SK-N-SH (cell line): ENCODE data around the gene ZNF445. TPM values are rescaled to one million over a fixed set of nuclear protein-coding genes. Genes with fewer than 3 reads are reported as not detected.

Source experiments
- CTCF ChIA-PET: fragments of 300-600, 350-600 bp; formaldehyde crosslinking; extraction: SDS; loops from one replicate; lab custom pipeline; 2021; lab: Yijun Ruan, JAX
- POLR2A ChIA-PET: fragments of 350-600 bp; sonication (Branson Sonifier 250); formaldehyde crosslinking; extraction: SDS; loops from one replicate; lab custom pipeline; 2020; ENCODE audit warnings: antibody characterized with exemption, inconsistent platforms; lab: Yijun Ruan, JAX
- DNase-seq: peaks from one replicate; pipeline ENCODE4 v3.0.0; 2012
- H2AFZ ChIP-seq: fragments of 200-600 bp; sonication (generic); 2 replicates; pipeline ENCODE4 v1.8.1; 2016; ENCODE audit warnings: antibody characterized with exemption, mild to moderate bottlenecking, low read depth
- H3F3A ChIP-seq: fragments of 200-600 bp; sonication (generic); replicated peaks from 2 replicates; pipeline ENCODE3; 2016; ENCODE audit warnings: antibody characterized with exemption, mild to moderate bottlenecking; ENCODE audit not compliant: insufficient read depth
- H3K27ac ChIP-seq, 2 experiments: fragments of 200-500 bp in 1 of 2; fragments of 200-600 bp in 1 of 2; sonication (Bioruptor generic) in 1 of 2; sonication (generic), shearing (Covaris generic) in 1 of 2; 2 replicates each; pipeline versions ENCODE4 v1.5.1 to v1.6.1; 2014 to 2016; ENCODE audit warnings: low read depth in 2 of 2, inconsistent platforms in 1 of 2, low read length in 1 of 2, mild to moderate bottlenecking in 1 of 2, mixed read lengths in 1 of 2
- H3K27me3 ChIP-seq: fragments of 200-600 bp; sonication (generic), shearing (Covaris generic); 2 replicates; pipeline ENCODE4 v1.6.1; 2016; ENCODE audit warnings: mixed run types; ENCODE audit not compliant: insufficient read depth
- H3K36me3 ChIP-seq, 2 experiments: fragments of 200-500 bp in 1 of 2; fragments of 200-600 bp in 1 of 2; sonication (Bioruptor generic) in 1 of 2; sonication (generic) in 1 of 2; replicated peaks in 1 of 2; 2 replicates each; pipeline versions ENCODE3 to v1.5.1; 2014 to 2016; ENCODE audit warnings: low read length in 1 of 2, mild to moderate bottlenecking in 1 of 2; ENCODE audit not compliant: insufficient read depth in 2 of 2, control insufficient read depth in 1 of 2
- H3K4me1 ChIP-seq, 2 experiments: fragments of 200-500 bp in 1 of 2; fragments of 200-600 bp in 1 of 2; sonication (Bioruptor generic) in 1 of 2; sonication (generic), shearing (Covaris generic) in 1 of 2; 2 replicates each; pipeline versions ENCODE4 v1.5.1 to v1.6.1; 2014 to 2016; ENCODE audit warnings: low read depth in 1 of 2, low read length in 1 of 2, mixed run types in 1 of 2; ENCODE audit not compliant: insufficient read depth in 2 of 2, control insufficient read depth in 1 of 2
- H3K4me2 ChIP-seq: fragments of 200-600 bp; sonication (generic), shearing (Covaris generic); 2 replicates; pipeline ENCODE4 v1.6.1; 2017; ENCODE audit warnings: mixed run types
- H3K4me3 ChIP-seq, 2 experiments: fragments of 200-500 bp in 1 of 2; fragments of 200-600 bp in 1 of 2; sonication (Bioruptor generic) in 1 of 2; sonication (generic), shearing (Covaris generic) in 1 of 2; 2 replicates each; pipeline versions ENCODE4 v1.5.1 to v1.8.1; 2014 to 2016; ENCODE audit warnings: low read depth in 2 of 2, inconsistent platforms in 1 of 2, low read length in 1 of 2, mild to moderate bottlenecking in 1 of 2, mixed read lengths in 1 of 2, moderate library complexity in 1 of 2
- H3K79me2 ChIP-seq: fragments of 200-600 bp; sonication (generic); 2 replicates; pipeline ENCODE4 v1.8.1; 2017; ENCODE audit warnings: mild to moderate bottlenecking; ENCODE audit not compliant: insufficient read depth
- H3K9ac ChIP-seq: fragments of 200-600 bp; sonication (generic); 2 replicates; pipeline ENCODE4 v1.6.1; 2017; ENCODE audit warnings: mixed run types
- H3K9me2 ChIP-seq: fragments of 200-600 bp; sonication (generic); 2 replicates; pipeline ENCODE4 v1.6.1; 2017; ENCODE audit warnings: mixed run types
- H3K9me3 ChIP-seq: fragments of 200-600 bp; sonication (generic); 2 replicates; pipeline ENCODE4 v1.6.1; 2017; ENCODE audit warnings: mixed run types, mild to moderate bottlenecking, moderate library complexity
- H4K20me1 ChIP-seq: fragments of 200-600 bp; sonication (generic); 2 replicates; pipeline ENCODE4 v1.6.1; 2017; ENCODE audit warnings: mild to moderate bottlenecking, mixed run types; ENCODE audit not compliant: insufficient read depth
- CHD2 ChIP-seq: fragments of 150-350 bp; IDR thresholded peaks from 2 replicates; pipeline ENCODE4 v1.6.1; 2018; ENCODE audit warnings: low read length; ENCODE audit not compliant: partially characterized antibody
- ELF1 ChIP-seq: IDR thresholded peaks from 2 replicates; pipeline ENCODE4 v1.4.0; 2012
- EZH2phosphoT487 ChIP-seq: fragments of 200-600 bp; sonication (generic); IDR thresholded peaks from 2 replicates; pipeline ENCODE4 v1.6.1; 2017; ENCODE audit warnings: low read depth, mixed run types, mild to moderate bottlenecking, antibody characterized with exemption, moderate library complexity, borderline replicate concordance
- NFIC ChIP-seq: IDR thresholded peaks from 2 replicates; pipeline ENCODE4 v1.4.0; 2012; ENCODE audit warnings: borderline replicate concordance
- NRF1 ChIP-seq: IDR thresholded peaks from 2 replicates; pipeline ENCODE4 v1.6.1; 2012; ENCODE audit warnings: low read depth, mild to moderate bottlenecking, low read length
- REST ChIP-seq: IDR thresholded peaks from 2 replicates; pipeline ENCODE4 v1.6.1; 2012; ENCODE audit warnings: mild to moderate bottlenecking, low read depth, low read length, moderate library complexity
- RXRA ChIP-seq: IDR thresholded peaks from 2 replicates; pipeline ENCODE4 v1.4.0; 2012; ENCODE audit warnings: low read depth, mild to moderate bottlenecking, borderline replicate concordance
- SIN3A ChIP-seq: IDR thresholded peaks from 2 replicates; pipeline ENCODE4 v1.6.1; 2012; ENCODE audit warnings: low read depth, mild to moderate bottlenecking, low read length, moderate library complexity, borderline replicate concordance
- USF1 ChIP-seq: IDR thresholded peaks from 2 replicates; pipeline ENCODE4 v1.4.0; 2012; ENCODE audit warnings: low read depth, borderline replicate concordance
- USF2 ChIP-seq: fragments of 150-350 bp; IDR thresholded peaks from 2 replicates; pipeline ENCODE4 v1.6.1; 2017; ENCODE audit warnings: antibody characterized with exemption, low read length, low read depth, borderline replicate concordance
- WGBS: methylation state at CpG from one replicate; pipeline ENCODE4 v1.1.6; 2017; ENCODE audit warnings: low lambda C conversion rate; 5-methylcytosine and 5-hydroxymethylcytosine counted together
- polyA plus RNA-seq, 3 experiments: library from polyadenylated mRNA; depleted of rRNA; stranded (reverse); fragments of >200 nt; gene quantifications; 2 replicates each; pipeline ENCODE4 v1.2.3, GENCODE V29; 2012
- TF ChIP-seq, protein P1 (sequence below): fragments of 150-350 bp; IDR thresholded peaks from 2 replicates; pipeline ENCODE4 v1.6.1; 2016; ENCODE audit warnings: mild to moderate bottlenecking, low read depth, low read length

The ZNF445 gene
- polyA plus RNA-seq, 1 of the 3 experiments (the other 2 are of a cell fraction): 2.2 TPM

DNA sequence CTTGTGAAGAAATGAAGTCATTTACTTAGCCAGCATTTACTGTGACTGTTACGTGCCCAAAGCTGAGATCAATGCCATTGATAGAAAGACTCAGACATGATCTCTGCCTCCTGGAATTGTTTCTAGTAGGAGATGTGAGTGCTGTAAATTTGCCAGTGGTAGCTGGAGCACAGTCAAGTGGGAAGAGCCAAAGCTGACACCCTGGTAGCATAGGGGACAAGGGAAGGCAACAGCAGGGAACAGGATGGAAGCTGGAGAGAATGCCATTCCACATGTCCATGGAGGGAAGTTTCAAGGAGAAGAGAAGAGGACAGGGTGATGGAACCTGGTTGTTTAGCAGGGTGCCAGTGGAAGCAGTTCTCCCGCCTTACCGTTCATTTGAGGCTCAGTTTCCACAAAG is 74.9 kb downstream of the ZNF445 start:
- 95% methylated on average over 3 of the region's 3 CpGs for WGBS
- H3F3A ChIP-seq: no peaks in the 10 kb centered on the region
- TF ChIP-seq NRF1 (no peak), CHD2 (no peak), USF1 (no peak), EZH2phosphoT487 (no peak), USF2 (no peak), NFIC (no peak), SIN3A (no peak), ELF1 (no peak), RXRA (no peak), REST (no peak)
- TF ChIP-seq, protein P1, sequence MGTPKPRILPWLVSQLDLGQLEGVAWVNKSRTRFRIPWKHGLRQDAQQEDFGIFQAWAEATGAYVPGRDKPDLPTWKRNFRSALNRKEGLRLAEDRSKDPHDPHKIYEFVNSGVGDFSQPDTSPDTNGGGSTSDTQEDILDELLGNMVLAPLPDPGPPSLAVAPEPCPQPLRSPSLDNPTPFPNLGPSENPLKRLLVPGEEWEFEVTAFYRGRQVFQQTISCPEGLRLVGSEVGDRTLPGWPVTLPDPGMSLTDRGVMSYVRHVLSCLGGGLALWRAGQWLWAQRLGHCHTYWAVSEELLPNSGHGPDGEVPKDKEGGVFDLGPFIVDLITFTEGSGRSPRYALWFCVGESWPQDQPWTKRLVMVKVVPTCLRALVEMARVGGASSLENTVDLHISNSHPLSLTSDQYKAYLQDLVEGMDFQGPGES: no peak
- TF ChIP-seq, all 33 proteins: peak for 0
- CTCF ChIA-PET: no interaction called here
- no peak overlapping the region for H3K4me2 ChIP-seq
- H2AFZ ChIP-seq: no peak overlapping the region
- DNase-seq: no peak
- POLR2A ChIA-PET: no interaction called here
- no peaks in the 10 kb centered on the region for H3K9me2 ChIP-seq
- no peaks in the 10 kb centered on the region for H4K20me1 ChIP-seq
- H3K4me1 ChIP-seq: no peaks in the 10 kb centered on the region
- H3K79me2 ChIP-seq: no peaks in the 10 kb centered on the region
- H3K9me3 ChIP-seq: no peaks in the 10 kb centered on the region
- H3K36me3 ChIP-seq: peaks cover 4 to 16% of the 10 kb centered on the region in 2 experiments
- no peak overlapping the region for H3K9ac ChIP-seq
- no peak overlapping the region for H3K4me3 ChIP-seq
- no peaks in the 10 kb centered on the region for H3K27me3 ChIP-seq
- H3K27ac ChIP-seq: no peak overlapping the region
